Upper lobe of left lung (tissue), 6 donors: ENCODE data around the gene GNGT2. TPM values are rescaled to one million over a fixed set of nuclear protein-coding genes. Genes with fewer than 3 reads are reported as not detected.

Experiments
- ATAC-seq, 2 donors: fragments of 200-7000 bp; cut with Tn5 transposase; one replicate each; pipeline ENCODE4 v1.9.1; 2022; ENCODE audit warnings: mild to moderate bottlenecking in 2 of 2, moderate library complexity in 2 of 2; ENCODE audit not compliant: low FRiP score in 2 of 2
- DNase-seq, 2 donors: peaks; one replicate each; pipeline ENCODE4 v3.0.0-alpha.2; 2019 to 2020
- H3K27ac ChIP-seq, 4 donors: fragments of 200-600 bp; sonication (generic); one replicate each; pipeline ENCODE4 v1.5.1; 2016 to 2019
- H3K27me3 ChIP-seq, 4 donors: fragments of 200-600 bp; sonication (generic); one replicate each; pipeline ENCODE4 v1.5.1; 2017 to 2019
- H3K36me3 ChIP-seq, 4 donors: fragments of 200-600 bp; sonication (generic); one replicate each; pipeline ENCODE4 v1.5.1; 2016 to 2019
- H3K4me1 ChIP-seq, 4 donors: fragments of 200-600 bp; sonication (generic); one replicate each; pipeline ENCODE4 v1.5.1; 2018 to 2019
- H3K4me3 ChIP-seq, 4 donors: fragments of 200-600 bp; sonication (generic); one replicate each; pipeline ENCODE4 v1.5.1; 2017 to 2019; ENCODE audit warnings: mild to moderate bottlenecking in 2 of 4, moderate library complexity in 1 of 4
- H3K9me3 ChIP-seq, 4 donors: fragments of 200-600 bp; sonication (generic); one replicate each; pipeline ENCODE4 v1.5.1; 2018 to 2019
- CTCF ChIP-seq, 6 experiments: fragments of 450-650 bp in 4 of 6; fragments of 200-600 bp in 2 of 6; sonication (generic) in 2 of 6; IDR thresholded peaks; one replicate each; pipeline ENCODE4 v1.5.1; 2016 to 2019; ENCODE audit warnings: antibody characterized with exemption in 6 of 6
- EP300 ChIP-seq, 4 donors: sonication (generic); formaldehyde crosslinking; IDR thresholded peaks; one replicate each; pipeline ENCODE4 v1.5.1; 2017; ENCODE audit warnings: antibody characterized with exemption in 4 of 4, control low read depth in 2 of 4
- POLR2A ChIP-seq, 4 donors: fragments of 450-650 bp; IDR thresholded peaks; one replicate each; pipeline ENCODE4 v1.5.1; 2016 to 2017; ENCODE audit warnings: antibody characterized with exemption in 4 of 4, mild to moderate bottlenecking in 2 of 4
- POLR2AphosphoS5 ChIP-seq, 2 donors: sonication (generic); formaldehyde crosslinking; IDR thresholded peaks; one replicate each; pipeline ENCODE4 v1.5.1; 2017; ENCODE audit warnings: antibody characterized with exemption in 2 of 2
- WGBS, 2 donors: methylation state at CpG; one replicate each; pipeline ENCODE4 v1.1.5; 2017 to 2018; 5-methylcytosine and 5-hydroxymethylcytosine counted together
- total RNA-seq, 6 donors: library from RNA; depleted of rRNA in 4 of 6; stranded (reverse); fragments of >200 nt in 4 of 6; gene quantifications; one replicate each; pipeline versions ENCODE4 v1.1.0 to v1.2.1, GENCODE V29; 2016 to 2021
- donor health status: DM: no; HTN: no; CAD: no; lungs with moderate emphysema.
- donor health status: DM: no; HTN: yes; CAD: no; lungs with severe emphysema.

GNGT2 gene
- total RNA-seq, 6 donors from 2014 or later = 1.1 to 22.5 (median 9.9) TPM

GRCh38 chr17:49224198-49224996 is 14.0 kb upstream of the GNGT2 start:
- peak overlapping the region in 3 of 4 donors; percentile 16 to 38 (median 20) for H3K4me3 ChIP-seq
- WGBS, 2 donors = 4 to 6% methylated on average over 22 to 29 of the region's 95 CpGs
- H3K4me1 ChIP-seq = peaks cover 23 to 42% (median 30%) of the 10 kb centered on the region in 4 donors
- TF ChIP-seq EP300 (IDR thresholded peaks at IDR 0.05) (no peak), POLR2A (IDR thresholded peaks at IDR 0.05) (peak in 1 of 4 donors; percentile 14), CTCF (IDR thresholded peaks at IDR 0.05) (no peak), POLR2AphosphoS5 (IDR thresholded peaks at IDR 0.05) (no peak)
- H3K36me3 ChIP-seq = peaks cover 0 to 25% (median 5%) of the 10 kb centered on the region in 4 donors
- H3K9me3 ChIP-seq = no peaks in the 10 kb centered on the region
- peaks cover 0 to 9% (median 6%) of the 10 kb centered on the region in 4 donors for H3K27me3 ChIP-seq
- no peak overlapping the region for H3K27ac ChIP-seq
- DNase-seq (peak; percentile 36 to 92), ATAC-seq (peak in 1 of 2 donors; percentile 26)

GRCh38 chr17:49223517-49224197 is 13.3 kb upstream of the GNGT2 start:
- 6 to 10% methylated on average over 16 to 31 of the region's 31 CpGs for WGBS, 2 donors
- TF ChIP-seq EP300 (IDR thresholded peaks at IDR 0.05) (no peak), CTCF (IDR thresholded peaks at IDR 0.05) (peak; percentile 81 to 93 (median 84))
- ATAC-seq (peak in 1 of 2 donors; percentile 69), DNase-seq (peak; percentile 56 to 83)
- Histone ChIP-seq H3K27ac (no peak overlapping the region), H3K9me3 (no peaks in the 10 kb centered on the region), H3K4me1 (peaks cover 26 to 48% (median 35%) of the 10 kb centered on the region in 4 donors), H3K4me3 (peak overlapping the region in 3 of 4 donors; percentile 16 to 38 (median 20)), H3K27me3 (peaks cover 0 to 9% (median 6%) of the 10 kb centered on the region in 4 donors), H3K36me3 (peaks cover 0 to 31% (median 5%) of the 10 kb centered on the region in 4 donors)

GRCh38 chr17:49223168-49223516 is 12.8 kb upstream of the GNGT2 start:
- peaks cover 28 to 51% (median 40%) of the 10 kb centered on the region in 4 donors for H3K4me1 ChIP-seq
- peaks cover 0 to 9% (median 6%) of the 10 kb centered on the region in 4 donors for H3K27me3 ChIP-seq

GRCh38 chr17:49219987-49220386 is 9.6 kb upstream of the GNGT2 start:
- WGBS, 2 donors = 81 to 82% methylated on average over 9 to 11 of the region's 15 CpGs
- H3K4me1 ChIP-seq = peaks cover 56 to 73% (median 65%) of the 10 kb centered on the region in 4 donors
- peak in 1 of 2 donors; percentile 55 for DNase-seq

More at GRCh38 chr17:49223168-49223516, 12.8 kb upstream of the GNGT2 start:
- DNase-seq (no peak), ATAC-seq (no peak)
- TF ChIP-seq POLR2A (IDR thresholded peaks at IDR 0.05) (no peak), POLR2AphosphoS5 (IDR thresholded peaks at IDR 0.05) (no peak), EP300 (IDR thresholded peaks at IDR 0.05) (no peak), CTCF (IDR thresholded peaks at IDR 0.05) (no peak)
- Histone ChIP-seq H3K36me3 (peaks cover 0 to 31% (median 5%) of the 10 kb centered on the region in 4 donors), H3K4me3 (no peak overlapping the region), H3K9me3 (no peaks in the 10 kb centered on the region), H3K27ac (no peak overlapping the region)
- 33 to 52% methylated on average over 8 to 9 of the region's 9 CpGs for WGBS, 2 donors

More at GRCh38 chr17:49219987-49220386, 9.6 kb upstream of the GNGT2 start:
- TF ChIP-seq EP300 (IDR thresholded peaks at IDR 0.05) = no peak
- TF ChIP-seq POLR2A (IDR thresholded peaks at IDR 0.05) = no peak
- TF ChIP-seq CTCF (IDR thresholded peaks at IDR 0.05) = no peak
- TF ChIP-seq POLR2AphosphoS5 (IDR thresholded peaks at IDR 0.05) = no peak
- no peak for ATAC-seq
- Histone ChIP-seq H3K27ac (peak overlapping the region; percentile 39 to 86 (median 72)), H3K4me3 (no peak overlapping the region), H3K9me3 (no peaks in the 10 kb centered on the region), H3K27me3 (peaks cover 0 to 7% (median 5%) of the 10 kb centered on the region in 4 donors), H3K36me3 (peaks cover 0 to 31% (median 5%) of the 10 kb centered on the region in 4 donors)
